Breast epithelium (tissue), 4 donors: Measurements from ENCODE around the gene RAB7A. TPM values are rescaled to one million over a fixed set of nuclear protein-coding genes. Genes with fewer than 3 reads are reported as not detected.

Source experiments
- DNase-seq, 2 donors: peaks; one replicate each; pipeline ENCODE4 v3.0.0-alpha.2; 2019; ENCODE audit warnings: low spot score in 2 of 2
- H3K27ac ChIP-seq, 2 donors: fragments of 200-600 bp; sonication (generic) in 1 of 2; one replicate each; pipeline ENCODE4 v1.5.1; 2016 to 2019; ENCODE audit warnings: mild to moderate bottlenecking in 1 of 2
- H3K27me3 ChIP-seq, 2 donors: fragments of 200-600 bp; sonication (generic) in 1 of 2; one replicate each; pipeline versions ENCODE4 v1.5.1 to v1.6.0; 2017 to 2019; ENCODE audit warnings: control low read depth in 1 of 2, mild to moderate bottlenecking in 1 of 2
- H3K36me3 ChIP-seq: fragments of 200-600 bp; one replicate; pipeline ENCODE4 v1.5.1; 2019
- H3K4me1 ChIP-seq, 2 donors: fragments of 200-600 bp; sonication (generic); one replicate each; pipeline ENCODE4 v1.5.1; 2016 to 2019; ENCODE audit warnings: control low read depth in 1 of 2
- H3K4me3 ChIP-seq, 3 donors: fragments of 200-600 bp; sonication (generic); 1 replicate in 2 of 3; 2 replicates in 1 of 3; pipeline ENCODE4 v1.5.1; 2016 to 2019; ENCODE audit warnings: mild to moderate bottlenecking in 3 of 3, moderate library complexity in 2 of 3
- H3K9me3 ChIP-seq, 2 donors: fragments of 200-600 bp; sonication (generic) in 1 of 2; one replicate each; pipeline ENCODE4 v1.5.1; 2016 to 2019; ENCODE audit warnings: control low read depth in 1 of 2
- POLR2A ChIP-seq: fragments of 450-650 bp; IDR thresholded peaks from one replicate; pipeline ENCODE4 v1.6.1; 2016; ENCODE audit warnings: antibody characterized with exemption, mild to moderate bottlenecking, moderate library complexity
- POLR2AphosphoS5 ChIP-seq, 3 donors: sonication (generic); formaldehyde crosslinking; IDR thresholded peaks; one replicate each; pipeline ENCODE4 v1.6.1; 2017; ENCODE audit warnings: antibody characterized with exemption in 3 of 3
- intact Hi-C: fragments of 100-400 bp; cut with DNase I; formaldehyde crosslinking; loops from one replicate; pipeline ENCODE4 v1.15.1; 2023; ENCODE audit warnings: low total_unique reads
- total RNA-seq, 3 donors: library from RNA; depleted of rRNA; stranded (reverse); fragments of >200 nt; gene quantifications; one replicate each; pipeline ENCODE4 v1.1.0, GENCODE V29; 2016
- TF ChIP-seq, protein P1 (sequence below), 3 donors: fragments of 450-650 bp; IDR thresholded peaks; one replicate each; pipeline ENCODE4 v1.5.1; 2016 to 2017; ENCODE audit warnings: antibody characterized with exemption in 3 of 3, mild to moderate bottlenecking in 3 of 3, moderate library complexity in 3 of 3

The RAB7A gene
- total RNA-seq, 3 donors from 2014 or later, result 105 to 114 (median 110) TPM

DNA sequence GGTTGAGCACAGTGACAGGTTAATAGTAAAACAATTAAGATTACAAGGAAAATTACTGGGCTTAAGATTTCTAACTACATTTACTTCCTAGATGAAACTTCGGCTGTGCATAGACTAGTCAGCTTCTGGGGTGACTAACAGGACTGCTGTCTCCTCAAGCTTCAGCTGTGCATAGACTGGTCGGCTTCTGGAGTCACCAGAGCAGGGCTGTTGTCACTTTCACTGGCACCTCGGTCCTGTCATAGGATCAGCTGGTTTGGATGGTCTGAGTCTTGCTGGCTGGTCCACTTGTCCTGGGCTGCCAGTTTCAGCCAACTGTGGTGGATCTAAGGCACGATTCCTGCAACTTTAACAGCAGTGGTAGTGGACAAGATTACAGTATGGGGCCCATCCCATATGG is 129.6 kb downstream of the RAB7A start:
- DNase-seq, result no peak
- Histone ChIP-seq H3K27ac (no peak overlapping the region), H3K4me3 (no peak overlapping the region), H3K9me3 (peaks cover 33 to 50% of the 10 kb centered on the region in 2 donors), H3K27me3 (no peaks in the 10 kb centered on the region), H3K4me1 (no peaks in the 10 kb centered on the region), H3K36me3 (no peaks in the 10 kb centered on the region)
- TF ChIP-seq, protein P1, sequence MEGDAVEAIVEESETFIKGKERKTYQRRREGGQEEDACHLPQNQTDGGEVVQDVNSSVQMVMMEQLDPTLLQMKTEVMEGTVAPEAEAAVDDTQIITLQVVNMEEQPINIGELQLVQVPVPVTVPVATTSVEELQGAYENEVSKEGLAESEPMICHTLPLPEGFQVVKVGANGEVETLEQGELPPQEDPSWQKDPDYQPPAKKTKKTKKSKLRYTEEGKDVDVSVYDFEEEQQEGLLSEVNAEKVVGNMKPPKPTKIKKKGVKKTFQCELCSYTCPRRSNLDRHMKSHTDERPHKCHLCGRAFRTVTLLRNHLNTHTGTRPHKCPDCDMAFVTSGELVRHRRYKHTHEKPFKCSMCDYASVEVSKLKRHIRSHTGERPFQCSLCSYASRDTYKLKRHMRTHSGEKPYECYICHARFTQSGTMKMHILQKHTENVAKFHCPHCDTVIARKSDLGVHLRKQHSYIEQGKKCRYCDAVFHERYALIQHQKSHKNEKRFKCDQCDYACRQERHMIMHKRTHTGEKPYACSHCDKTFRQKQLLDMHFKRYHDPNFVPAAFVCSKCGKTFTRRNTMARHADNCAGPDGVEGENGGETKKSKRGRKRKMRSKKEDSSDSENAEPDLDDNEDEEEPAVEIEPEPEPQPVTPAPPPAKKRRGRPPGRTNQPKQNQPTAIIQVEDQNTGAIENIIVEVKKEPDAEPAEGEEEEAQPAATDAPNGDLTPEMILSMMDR (IDR thresholded peaks at IDR 0.05), result no peak
- TF ChIP-seq POLR2A (no peak), POLR2AphosphoS5 (IDR thresholded peaks at IDR 0.05) (no peak)
- intact Hi-C loops, result no loop called here

DNA sequence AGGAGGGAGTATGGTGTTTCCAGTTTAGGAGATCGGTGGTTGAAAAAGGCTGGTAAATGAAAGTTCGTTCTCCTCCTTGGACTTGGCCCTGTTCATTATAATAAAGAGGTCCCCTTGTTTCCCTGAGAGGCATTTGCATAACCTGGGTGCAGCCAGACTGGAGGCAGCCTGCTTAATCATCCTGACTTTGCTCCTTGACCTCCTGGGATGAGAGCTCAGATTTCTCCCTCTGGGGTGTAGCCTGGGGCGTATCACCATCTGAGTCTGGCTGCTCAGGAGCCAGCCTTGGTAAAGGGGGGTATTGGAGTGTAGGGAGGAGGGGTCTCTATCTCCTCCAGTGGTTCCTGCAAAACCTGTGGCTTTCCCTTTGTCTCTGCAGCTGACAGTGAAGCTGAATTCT is 132.2 kb downstream of the RAB7A start:
- no peaks in the 10 kb centered on the region for H3K4me1 ChIP-seq
- intact Hi-C loops, result no loop called here

GRCh38 chr3:128859630-128860029 is 133.6 kb downstream of the RAB7A start:
- intact Hi-C loops, result no loop called here
- no peaks in the 10 kb centered on the region for H3K36me3 ChIP-seq
- TF ChIP-seq POLR2AphosphoS5 (IDR thresholded peaks at IDR 0.05) (no peak), POLR2A (no peak)
- TF ChIP-seq, protein P1 (IDR thresholded peaks at IDR 0.05), result no peak
- no peak overlapping the region for H3K4me3 ChIP-seq
- no peaks in the 10 kb centered on the region for H3K27me3 ChIP-seq
- H3K27ac ChIP-seq, result no peak overlapping the region
- no peaks in the 10 kb centered on the region for H3K4me1 ChIP-seq
- no peak for DNase-seq
- H3K9me3 ChIP-seq, result peaks cover 25 to 41% of the 10 kb centered on the region in 2 donors

More for the DNA sequence above, 132.2 kb downstream of the RAB7A start:
- TF ChIP-seq POLR2AphosphoS5 (IDR thresholded peaks at IDR 0.05) (no peak), POLR2A (no peak)
- TF ChIP-seq, protein P1 (IDR thresholded peaks at IDR 0.05), result no peak
- Histone ChIP-seq H3K27me3 (no peaks in the 10 kb centered on the region), H3K4me3 (no peak overlapping the region), H3K36me3 (no peaks in the 10 kb centered on the region), H3K9me3 (peaks cover 33 to 55% of the 10 kb centered on the region in 2 donors), H3K27ac (no peak overlapping the region)
- no peak for DNase-seq

DNA sequence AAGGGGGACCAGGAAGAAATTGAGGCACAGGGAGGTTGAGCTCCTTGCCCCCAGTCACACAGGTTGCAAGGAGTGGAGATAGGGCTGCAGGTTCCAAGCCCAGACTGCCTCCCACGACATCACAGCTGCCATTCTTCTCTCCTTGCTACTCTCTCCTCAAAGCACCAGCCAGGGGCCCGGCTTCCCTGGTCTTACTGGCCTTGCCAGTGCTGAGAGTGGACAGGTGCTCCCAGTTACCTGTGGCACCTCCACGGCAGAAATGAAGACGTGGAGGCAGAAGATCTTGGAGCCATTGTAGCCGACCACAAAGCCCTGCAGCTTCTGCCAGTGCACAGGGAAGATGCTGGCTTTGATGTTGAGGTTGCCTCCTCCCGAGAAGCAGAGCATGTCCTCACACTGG is 135.5 kb downstream of the RAB7A start:
- intact Hi-C loops, result no loop called here
- TF ChIP-seq POLR2A (no peak), POLR2AphosphoS5 (IDR thresholded peaks at IDR 0.05) (no peak)
- TF ChIP-seq, protein P1 (IDR thresholded peaks at IDR 0.05), result no peak
- H3K4me3 ChIP-seq, result no peak overlapping the region
- peaks cover 25 to 34% of the 10 kb centered on the region in 2 donors for H3K9me3 ChIP-seq
- peaks cover 3 to 4% of the 10 kb centered on the region in 2 donors for H3K4me1 ChIP-seq
- H3K27ac ChIP-seq, result no peak overlapping the region
- no peak for DNase-seq
- H3K27me3 ChIP-seq, result no peaks in the 10 kb centered on the region
- H3K36me3 ChIP-seq, result no peaks in the 10 kb centered on the region

GRCh38 chr3:128863560-128863959 is 137.6 kb downstream of the RAB7A start:
- intact Hi-C loops, result no loop called here
- H3K27me3 ChIP-seq, result no peaks in the 10 kb centered on the region
- DNase-seq, result no peak
- peaks cover 3 to 4% of the 10 kb centered on the region in 2 donors for H3K4me1 ChIP-seq
- peaks cover 15 to 25% of the 10 kb centered on the region in 2 donors for H3K9me3 ChIP-seq
- H3K27ac ChIP-seq, result no peak overlapping the region
- no peak for TF ChIP-seq POLR2A
- TF ChIP-seq, protein P1 (IDR thresholded peaks at IDR 0.05), result no peak
- no peak for TF ChIP-seq POLR2AphosphoS5 (IDR thresholded peaks at IDR 0.05)
- H3K36me3 ChIP-seq, result no peaks in the 10 kb centered on the region
- no peak overlapping the region for H3K4me3 ChIP-seq

Other genes starting within 250 kb of the RAB7A start
- gene GATA2, start 233.0 kb upstream of the RAB7A start, total RNA-seq, result 10 to 100 TPM in 1 of 3 donors, 1 to 10 TPM in 2; 6.0 to 14.4 (median 6.6) TPM
- gene RPN1, start 75.4 kb upstream of the RAB7A start, total RNA-seq, result 100 to 1,000 TPM; 237 to 285 (median 240) TPM
- 10 to 100 TPM; 33.3 to 59.6 (median 43.9) TPM for gene ACAD9, start 153.4 kb downstream of the RAB7A start, total RNA-seq